Neural cell (in vitro differentiated cells): ENCODE data around the gene ZNF428.

Experiments used
- CTCF ChIP-seq: fragments of 450-650 bp; IDR thresholded peaks from 2 replicates; pipeline ENCODE4 v1.5.1; 2014; ENCODE audit warnings: antibody characterized with exemption, mild to moderate bottlenecking, moderate library complexity; ENCODE audit not compliant: poor library complexity, severe bottlenecking
- EP300 ChIP-seq: fragments of 450-650 bp; conservative IDR thresholded peaks from 2 replicates; pipeline ENCODE4 v1.6.1; 2014; ENCODE audit warnings: antibody characterized with exemption, mild to moderate bottlenecking, moderate library complexity; ENCODE audit not compliant: poor library complexity, severe bottlenecking
- EZH2 ChIP-seq: fragments of 200-600, 300-800 bp; shearing (Covaris generic), sonication (generic); IDR thresholded peaks from 2 replicates; pipeline ENCODE4 v1.6.1; 2014; ENCODE audit warnings: antibody characterized with exemption, low read length, borderline replicate concordance, mild to moderate bottlenecking; ENCODE audit not compliant: insufficient read depth, poor library complexity, severe bottlenecking
- MXI1 ChIP-seq: fragments of 450-650 bp; conservative IDR thresholded peaks from 2 replicates; pipeline ENCODE4 v1.6.1; 2014; ENCODE audit warnings: antibody characterized with exemption, mild to moderate bottlenecking; ENCODE audit not compliant: poor library complexity, severe bottlenecking
- POLR2AphosphoS5 ChIP-seq: IDR thresholded peaks from 2 replicates; pipeline ENCODE4 v1.6.1; 2012
- RAD21 ChIP-seq: fragments of 450-650 bp; conservative IDR thresholded peaks from 2 replicates; pipeline ENCODE4 v1.6.1; 2014; ENCODE audit warnings: antibody characterized with exemption, mild to moderate bottlenecking, moderate library complexity
- REST ChIP-seq: IDR thresholded peaks from 2 replicates; pipeline ENCODE4 v1.6.1; 2012; ENCODE audit warnings: borderline replicate concordance
- SMC3 ChIP-seq: fragments of 450-650 bp; conservative IDR thresholded peaks from 2 replicates; pipeline ENCODE4 v1.6.1; 2014; ENCODE audit warnings: antibody characterized with exemption, mild to moderate bottlenecking, moderate library complexity; ENCODE audit not compliant: poor library complexity
- TAF1 ChIP-seq: IDR thresholded peaks from 2 replicates; pipeline ENCODE4 v1.6.1; 2012; ENCODE audit warnings: low read depth

GRCh38 chr19:43622956-43623355, 3.5 kb upstream of the ZNF428 start:
- no peak for TF ChIP-seq CTCF
- TF ChIP-seq POLR2AphosphoS5: no peak
- TF ChIP-seq REST: no peak
- no peak for TF ChIP-seq SMC3
- TF ChIP-seq EP300: no peak
- no peak for TF ChIP-seq TAF1
- TF ChIP-seq EZH2: no peak
- TF ChIP-seq RAD21: no peak
- no peak for TF ChIP-seq MXI1
